Fibroblast of mammary gland (primary cell): ENCODE measurements around the gene PLXNA2.

Experiments
- DNase-seq: peaks from one replicate; pipeline ENCODE4 v3.0.0-alpha.2; 2010; ENCODE audit warnings: low read depth
- H3K4me3 ChIP-seq: 2 replicates; pipeline ENCODE4 v1.5.1; 2011; ENCODE audit warnings: low read depth, mild to moderate bottlenecking, low read length, moderate library complexity; ENCODE audit not compliant: control insufficient read depth
- CTCF ChIP-seq: conservative IDR thresholded peaks from 2 replicates; pipeline ENCODE4 v1.5.1; 2011; ENCODE audit warnings: low read depth, low read length, inconsistent platforms; ENCODE audit not compliant: control insufficient read depth, insufficient read depth

PLXNA2 gene

GRCh38 chr1:208288495-208288894 lies 44.3 kb upstream of the PLXNA2 start:
- no peak for DNase-seq
- no peak for TF ChIP-seq CTCF
- no peak overlapping the region for H3K4me3 ChIP-seq

- TF ChIP-seq CTCF = no peak
- H3K4me3 ChIP-seq = no peak overlapping the region
- DNase-seq = no peak
These were observed 36.7 kb upstream of the PLXNA2 start for GRCh38 chr1:208280681-208281450.

GRCh38 chr1:208279826-208280588 lies 35.8 kb upstream of the PLXNA2 start:
- no peak for TF ChIP-seq CTCF

GRCh38 chr1:208278638-208279037 lies 34.5 kb upstream of the PLXNA2 start:
- no peak for TF ChIP-seq CTCF
- no peak for DNase-seq
- no peak overlapping the region for H3K4me3 ChIP-seq

More at GRCh38 chr1:208279826-208280588, 35.8 kb upstream of the PLXNA2 start:
- no peak for DNase-seq
- no peak overlapping the region for H3K4me3 ChIP-seq

GRCh38 chr1:208276757-208277435 lies 32.7 kb upstream of the PLXNA2 start:
- no peak for DNase-seq
- TF ChIP-seq CTCF = no peak
- no peak overlapping the region for H3K4me3 ChIP-seq

- no peak overlapping the region for H3K4me3 ChIP-seq
- no peak for DNase-seq
- no peak for TF ChIP-seq CTCF
These were observed 30.9 kb upstream of the PLXNA2 start for GRCh38 chr1:208275083-208275482.
